GM18873 (cell line): ENCODE measurements around the gene HDGFL2.
"Not testable (repeated sequence)": the region's sequence is repeated elsewhere in the genome, so short reads cannot be mapped to it uniquely, and the experiment has no call there.

Experiments
- ATAC-seq: cut with Tn5 transposase; IDR thresholded peaks from one replicate; pipeline ENCODE4 v1.9.1; 2021; ENCODE audit warnings: mild to moderate bottlenecking, moderate library complexity, moderate number of reproducible peaks; ENCODE audit not compliant: unreplicated experiment, low FRiP score

Gene HDGFL2

DNA sequence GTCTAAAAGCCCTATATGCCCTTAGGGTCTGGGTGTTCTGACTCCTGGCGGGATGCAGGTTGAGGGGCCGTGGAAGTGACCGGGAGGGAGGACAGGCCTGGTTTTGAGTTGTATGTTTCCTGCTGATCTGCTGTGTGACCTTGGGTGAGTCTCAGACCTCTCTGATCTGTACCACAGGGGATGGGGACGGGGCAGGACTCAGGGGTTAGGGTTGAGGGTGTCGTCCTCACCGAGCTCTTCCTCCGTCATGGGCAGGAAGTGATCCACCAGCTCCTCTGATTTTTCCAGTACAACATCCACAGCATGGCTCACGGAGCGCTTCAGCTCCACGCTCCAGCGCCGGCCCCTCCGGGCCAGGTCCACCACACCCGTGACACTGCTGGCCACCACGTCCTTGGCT is 56.7 kb downstream of the HDGFL2 start:
- no peak for ATAC-seq

- no peak for ATAC-seq
Observed at GRCh38 chr19:4529924-4530522, 57.9 kb downstream of the HDGFL2 start.

GRCh38 chr19:4531562-4532165 is 59.6 kb downstream of the HDGFL2 start:
- ATAC-seq = no peak

- no peak for ATAC-seq
Observed at GRCh38 chr19:4533334-4533733, 61.2 kb downstream of the HDGFL2 start.

- no peak for ATAC-seq
Observed at GRCh38 chr19:4533835-4534424, 61.8 kb downstream of the HDGFL2 start.

DNA sequence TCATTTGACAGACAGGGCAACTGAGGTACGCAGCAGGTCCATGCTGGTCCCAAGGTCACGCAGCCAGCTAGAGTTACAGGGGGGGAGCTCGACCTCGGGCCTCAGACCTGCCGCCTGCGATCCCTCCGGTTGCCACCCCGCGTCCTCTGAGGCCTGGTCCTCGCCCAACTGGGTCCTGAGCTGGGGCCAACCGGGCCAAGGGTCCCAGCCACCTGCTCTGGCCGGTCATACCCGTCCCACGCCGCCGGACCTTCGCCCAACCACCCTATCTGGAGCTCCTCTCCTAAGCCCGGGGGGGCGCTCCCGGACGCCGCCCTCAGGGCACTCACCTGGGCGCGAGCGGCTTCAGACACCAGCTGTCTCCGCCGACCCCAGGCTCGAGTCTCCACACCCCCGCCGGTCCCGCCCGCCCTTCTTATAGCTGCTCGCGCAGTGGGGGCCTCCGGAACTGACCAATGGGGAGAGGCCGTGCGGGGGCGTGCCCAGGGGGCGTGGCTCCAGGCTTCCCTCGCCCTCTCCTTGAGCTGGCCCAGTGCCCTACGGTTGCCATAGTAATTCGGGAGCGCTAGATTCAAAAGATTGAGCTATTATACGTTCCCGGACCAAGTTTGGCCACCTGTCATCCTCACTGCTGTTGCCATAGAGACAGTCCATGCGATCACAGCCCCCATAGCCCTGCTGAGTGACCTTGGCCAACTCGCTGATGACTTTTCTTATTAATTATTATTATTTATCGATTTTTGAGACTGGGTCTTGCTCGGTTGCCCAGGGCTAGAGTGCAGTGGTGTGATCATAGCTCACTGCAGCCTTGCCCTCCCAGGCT is 63.0 kb downstream of the HDGFL2 start, which contains the start of gene PLIN5:
Gene PLIN5 (minus strand): TSS at position 389 of the 823 bp plus-strand sequence. CDS start 1,150 bp downstream, outside the sequence.
- ATAC-seq = no peak

GRCh38 chr19:4536798-4537197 is 64.7 kb downstream of the HDGFL2 start:
- no peak for ATAC-seq

- ATAC-seq = no peak
Observed at GRCh38 chr19:4537953-4538600, 66.0 kb downstream of the HDGFL2 start.

DNA sequence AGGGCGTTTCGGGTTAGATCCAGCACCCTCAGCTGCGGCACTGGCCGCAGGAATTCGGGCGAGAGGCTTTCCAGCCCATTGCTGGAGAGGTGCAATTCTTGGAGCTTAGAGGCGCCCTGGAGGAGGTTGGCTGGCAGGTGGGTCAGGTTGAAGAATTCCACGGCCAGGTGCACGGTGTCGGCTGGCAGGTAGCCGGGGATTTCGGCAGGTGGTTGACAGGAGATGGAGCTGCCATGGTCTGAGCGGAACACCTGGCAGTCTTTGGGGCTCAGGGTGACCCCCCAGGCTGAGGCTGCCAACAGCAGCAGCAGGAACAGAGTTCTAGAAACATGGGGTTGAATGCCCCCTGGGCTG is 66.5 kb downstream of the HDGFL2 start:
- no peak for ATAC-seq

DNA sequence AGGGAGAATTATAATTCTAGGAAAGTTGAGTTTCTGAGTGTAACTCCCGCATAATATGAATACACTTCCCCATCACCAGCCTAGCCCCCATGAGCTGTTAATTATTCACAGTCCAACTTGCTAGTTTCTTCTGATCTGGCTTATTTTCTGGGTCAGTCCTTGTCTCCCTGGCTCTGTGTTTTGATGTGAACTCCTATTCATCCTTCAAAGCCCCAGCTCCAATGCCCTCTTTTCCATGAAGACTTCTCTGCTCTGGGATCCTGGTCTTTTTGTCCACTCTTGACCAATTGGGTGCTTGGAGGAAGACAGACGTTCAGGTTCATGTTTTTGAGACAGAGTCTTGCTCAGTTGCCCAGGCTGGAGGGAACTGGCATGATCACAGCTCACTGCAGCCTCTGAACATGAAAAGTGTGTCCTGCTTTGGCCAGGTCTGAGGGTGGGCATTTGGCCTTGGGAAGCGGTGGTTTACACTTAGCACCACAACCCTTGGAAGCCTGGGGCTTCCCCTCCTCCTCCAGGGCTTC is 67.1 kb downstream of the HDGFL2 start:
- no peak for ATAC-seq

DNA sequence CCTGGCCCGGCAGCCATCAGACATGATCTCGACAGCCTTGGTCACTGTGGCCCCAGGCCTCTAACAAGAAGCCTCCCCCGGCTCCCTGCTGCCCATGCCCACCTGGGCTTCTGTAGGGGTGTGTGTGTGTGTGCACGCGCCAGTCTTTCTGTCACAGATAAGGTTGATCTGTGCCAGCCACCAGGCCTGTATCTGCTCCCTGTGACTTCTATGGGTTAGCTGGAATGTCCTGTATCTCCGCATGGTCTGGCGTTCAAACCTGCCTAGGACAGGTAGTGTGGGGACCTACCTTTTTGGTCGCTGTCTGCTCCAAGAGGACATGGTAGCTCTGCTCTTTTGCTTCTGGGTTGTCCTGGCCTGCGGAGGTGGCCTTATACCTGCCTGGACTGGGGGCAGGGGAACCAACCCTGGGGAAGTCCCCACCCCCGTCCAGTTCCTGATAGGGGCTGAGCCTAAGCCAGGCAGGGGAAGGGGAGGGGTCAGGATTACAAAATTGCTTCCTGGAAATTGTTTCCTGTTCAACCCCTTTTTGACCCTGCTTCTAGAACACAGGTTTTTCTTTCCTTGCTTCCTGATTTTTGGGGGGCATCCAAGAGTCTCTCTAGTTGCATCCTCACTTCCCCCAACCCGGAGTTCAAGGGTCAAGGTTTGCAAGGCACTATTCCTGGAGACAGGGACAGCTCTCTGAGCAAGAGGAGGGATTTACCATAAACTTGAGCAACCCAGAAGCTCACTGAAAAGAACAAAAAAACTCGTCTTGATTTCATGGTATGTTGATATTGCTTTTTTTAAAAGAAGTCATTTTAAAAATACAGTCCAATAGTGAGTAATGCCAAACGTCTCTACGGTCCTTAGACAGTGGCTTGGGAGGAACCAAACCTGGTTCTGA is 67.8 kb downstream of the HDGFL2 start, which contains the start of gene LRG1:
Gene LRG1 (minus strand): TSS at position 344 of the 889 bp plus-strand sequence. CDS start 23 bp downstream, at position 321.
- no peak for ATAC-seq

GRCh38 chr19:4541114-4541805 is 69.2 kb downstream of the HDGFL2 start:
- ATAC-seq = no peak

- not testable (repeated sequence) for ATAC-seq
Observed at GRCh38 chr19:4541806-4542145, 69.7 kb downstream of the HDGFL2 start.

DNA sequence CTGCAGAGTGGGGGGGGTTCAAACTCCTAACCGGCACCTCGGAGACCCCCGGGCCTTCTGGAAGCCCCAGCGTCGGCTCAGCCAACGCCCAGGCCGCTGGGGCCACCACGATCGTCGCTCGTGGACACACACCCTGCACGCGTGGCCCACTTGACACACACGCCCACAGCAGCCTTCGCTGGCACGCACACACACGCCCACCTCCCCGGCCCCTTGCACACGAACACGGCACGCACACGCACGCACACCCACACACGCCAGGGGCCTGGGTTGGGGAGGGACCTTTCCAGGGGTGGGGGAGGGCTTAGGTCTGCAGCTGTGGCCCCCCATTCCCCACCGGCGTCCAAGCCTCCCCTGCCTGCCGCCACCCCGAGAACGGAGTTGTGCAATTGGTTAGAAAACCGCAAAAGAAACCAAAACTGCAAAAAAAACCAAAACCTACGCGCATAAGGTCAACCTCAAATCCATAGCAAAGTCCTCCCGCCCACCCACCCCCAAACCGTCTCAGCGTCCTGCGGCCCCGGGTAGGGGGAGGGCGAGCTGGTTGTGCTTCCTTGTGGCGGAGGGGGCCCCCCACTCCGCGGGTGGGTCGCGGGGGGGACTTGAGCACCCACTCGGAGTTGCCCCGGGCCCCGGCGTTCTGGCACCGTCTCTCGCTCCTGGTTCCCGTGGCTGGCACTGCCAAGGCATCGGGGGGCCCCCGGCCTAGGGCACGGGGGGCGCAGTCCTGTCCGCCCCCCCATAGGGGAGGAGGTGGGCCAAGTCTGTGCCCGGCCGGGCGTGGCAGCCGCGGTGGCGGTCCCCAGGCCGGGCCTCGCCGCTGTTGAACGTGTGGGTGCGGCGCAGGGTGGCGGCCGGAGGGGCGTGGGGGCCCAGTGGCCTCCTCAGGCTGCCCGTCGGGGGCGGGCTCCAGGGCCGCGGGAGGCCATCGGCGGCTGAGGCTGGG is 71.1 kb downstream of the HDGFL2 start:
- no peak for ATAC-seq

GRCh38 chr19:4543842-4544647 is 71.9 kb downstream of the HDGFL2 start:
- no peak for ATAC-seq

GRCh38 chr19:4547303-4548237 is 75.5 kb downstream of the HDGFL2 start:
- no peak for ATAC-seq
